Measurements from ENCODE around the gene GIMAP5.

Gene GIMAP5

DNA sequence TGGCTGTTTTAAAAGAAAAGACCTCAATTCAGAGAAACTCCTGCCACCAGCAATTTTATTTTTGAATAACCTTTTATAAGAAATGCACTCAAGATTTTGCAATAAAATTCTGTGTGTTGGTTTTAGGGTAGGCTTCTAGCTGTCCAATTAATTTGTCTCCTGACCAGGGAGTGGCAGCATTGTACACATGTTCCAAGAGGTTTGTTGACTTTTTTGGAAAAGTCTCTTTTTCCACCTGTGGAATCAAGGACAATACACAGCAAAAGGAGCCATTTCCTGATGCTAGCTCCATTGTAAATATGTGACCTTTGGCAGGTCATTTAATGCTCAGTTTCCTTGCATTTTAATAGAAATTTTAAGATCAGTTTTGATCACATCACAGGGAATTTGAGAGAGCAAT is 1.8 kb downstream of the GIMAP5 start:
- peaks cover 65 to 79% of the 10 kb centered on the region in 2 donors for H3K4me1 Mint-ChIP-seq (ENCODE audit: low read depth in 2 of 2)
- no peak for ATAC-seq (replicated peaks)
- H3K27me3 Mint-ChIP-seq = no peaks in the 10 kb centered on the region
- no peak for DNase-seq
- H3K4me3 Mint-ChIP-seq = peak overlapping the region; percentile 82 to 98
- peaks cover 63% of the 10 kb centered on the region for H3K36me3 Mint-ChIP-seq (ENCODE audit: insufficient read depth)
- H3K27ac Mint-ChIP-seq = peak overlapping the region; percentile 85 to 94
- H3K9me3 Mint-ChIP-seq = no peaks in the 10 kb centered on the region

DNA sequence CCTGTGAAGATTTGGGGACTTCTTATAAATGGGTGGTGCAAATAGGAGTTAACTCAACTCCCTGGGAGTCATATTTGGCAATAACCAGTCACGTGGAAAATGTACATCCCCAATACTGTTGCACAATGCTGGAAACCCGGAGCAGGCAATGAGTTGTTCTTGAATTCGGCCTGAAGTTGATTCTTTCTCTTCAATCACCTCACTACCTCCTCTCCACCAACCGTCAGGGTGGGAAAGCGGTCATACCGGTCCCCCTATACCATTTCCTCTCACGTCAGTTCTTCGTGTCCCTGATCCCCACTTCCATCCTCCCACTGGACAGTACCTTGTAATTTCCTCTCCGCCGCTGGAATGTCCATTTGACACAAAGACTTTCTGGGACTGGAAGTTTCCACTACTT is 2.8 kb downstream of the GIMAP5 start:
- H3K36me3 Mint-ChIP-seq (ENCODE audit: insufficient read depth) = peaks cover 73% of the 10 kb centered on the region
- DNase-seq (no peak), ATAC-seq (replicated peaks) (peak; percentile 8)
- H3K9me3 Mint-ChIP-seq = no peaks in the 10 kb centered on the region
- H3K27me3 Mint-ChIP-seq = no peaks in the 10 kb centered on the region
- peaks cover 63 to 79% of the 10 kb centered on the region in 2 donors for H3K4me1 Mint-ChIP-seq (ENCODE audit: low read depth in 2 of 2)
- H3K4me3 Mint-ChIP-seq = peak overlapping the region; percentile 82 to 98
- peak overlapping the region; percentile 85 to 94 for H3K27ac Mint-ChIP-seq

DNA sequence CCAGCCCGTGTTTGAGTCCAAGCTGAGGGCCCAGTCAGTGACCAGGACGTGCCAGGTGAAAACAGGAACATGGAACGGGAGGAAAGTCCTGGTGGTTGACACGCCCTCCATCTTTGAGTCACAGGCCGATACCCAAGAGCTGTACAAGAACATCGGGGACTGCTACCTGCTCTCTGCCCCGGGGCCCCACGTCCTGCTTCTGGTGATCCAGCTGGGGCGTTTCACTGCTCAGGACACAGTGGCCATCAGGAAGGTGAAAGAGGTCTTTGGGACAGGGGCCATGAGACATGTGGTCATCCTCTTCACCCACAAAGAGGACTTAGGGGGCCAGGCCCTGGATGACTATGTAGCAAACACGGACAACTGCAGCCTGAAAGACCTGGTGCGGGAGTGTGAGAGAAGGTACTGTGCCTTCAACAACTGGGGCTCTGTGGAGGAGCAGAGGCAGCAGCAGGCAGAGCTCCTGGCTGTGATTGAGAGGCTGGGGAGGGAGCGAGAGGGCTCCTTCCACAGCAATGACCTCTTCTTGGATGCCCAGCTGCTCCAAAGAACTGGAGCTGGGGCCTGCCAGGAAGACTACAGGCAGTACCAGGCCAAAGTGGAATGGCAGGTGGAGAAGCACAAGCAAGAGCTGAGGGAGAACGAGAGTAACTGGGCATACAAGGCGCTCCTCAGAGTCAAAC is 5.2 kb downstream of the GIMAP5 start:
- peaks cover 77% of the 10 kb centered on the region for H3K36me3 Mint-ChIP-seq (ENCODE audit: insufficient read depth)
- H3K4me3 Mint-ChIP-seq = peak overlapping the region; percentile 82 to 98

DNA sequence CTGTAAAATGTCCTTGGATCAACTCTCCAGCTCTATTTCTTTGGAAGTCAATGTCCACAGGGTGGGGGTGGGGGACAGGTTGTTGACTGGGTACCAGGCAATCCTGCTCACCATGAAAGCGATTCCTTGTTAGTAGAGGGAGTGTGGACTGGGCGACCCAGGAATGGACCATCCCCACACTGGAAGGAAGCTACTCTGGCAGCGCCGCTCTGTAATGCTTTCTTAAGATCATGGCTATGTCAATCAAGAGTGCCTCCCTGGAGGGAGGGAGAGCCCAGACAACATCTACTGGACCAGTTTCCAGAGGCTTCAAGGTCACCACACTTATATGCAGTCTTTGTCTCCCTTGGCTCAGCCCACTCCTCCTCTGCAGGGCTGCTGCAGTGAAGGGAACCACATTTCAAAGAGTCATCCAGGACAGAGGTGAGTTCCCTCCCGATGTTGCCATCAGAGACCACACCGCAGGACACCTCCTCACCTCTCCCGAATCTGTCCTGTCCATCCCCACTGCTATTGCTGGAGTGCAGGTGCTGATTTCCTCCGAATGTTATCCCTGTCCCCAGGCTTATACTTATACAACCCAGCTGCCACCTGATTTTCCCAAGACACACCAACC is 6.9 kb downstream of the GIMAP5 start:
- H3K27ac Mint-ChIP-seq = peak overlapping the region; percentile 85 to 92
- no peak for DNase-seq
- H3K9me3 Mint-ChIP-seq = no peaks in the 10 kb centered on the region
- peak overlapping the region; percentile 82 to 98 for H3K4me3 Mint-ChIP-seq
- peaks cover 88 to 94% of the 10 kb centered on the region in 2 donors for H3K4me1 Mint-ChIP-seq (ENCODE audit: low read depth in 2 of 2)
- H3K27me3 Mint-ChIP-seq = no peaks in the 10 kb centered on the region
- no peak for ATAC-seq (replicated peaks)
- peaks cover 67% of the 10 kb centered on the region for H3K36me3 Mint-ChIP-seq (ENCODE audit: insufficient read depth)

More for the DNA sequence above, 5.2 kb downstream of the GIMAP5 start:
- DNase-seq = no peak
- Mint-ChIP-seq H3K27ac (peak overlapping the region; percentile 85 to 94), H3K4me1 (ENCODE audit: low read depth in 2 of 2) (peaks cover 70 to 83% of the 10 kb centered on the region in 2 donors), H3K9me3 (no peaks in the 10 kb centered on the region), H3K27me3 (no peaks in the 10 kb centered on the region)
- no peak for ATAC-seq (replicated peaks)

DNA sequence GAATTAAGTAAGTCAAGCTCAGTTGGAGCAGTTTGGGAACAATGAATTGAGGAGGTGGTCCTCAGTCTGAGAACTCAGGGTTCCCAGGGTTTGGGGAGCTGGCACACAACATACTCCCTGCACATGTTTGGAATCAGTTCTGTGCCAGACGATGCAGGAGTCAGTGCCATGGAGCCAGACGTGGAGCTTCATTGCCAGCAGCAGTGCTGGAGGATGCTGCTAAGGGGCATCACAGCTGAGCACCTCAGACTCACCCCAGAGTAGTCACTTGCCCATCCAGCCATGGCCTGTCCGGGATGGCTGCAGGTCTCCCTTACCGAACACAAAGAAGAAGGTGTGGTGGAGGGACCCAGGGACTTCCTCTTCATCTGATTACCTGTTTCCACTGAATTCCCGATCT is 7.9 kb downstream of the GIMAP5 start:
- ATAC-seq (replicated peaks) (no peak), DNase-seq (no peak)
- H3K4me1 Mint-ChIP-seq (ENCODE audit: low read depth in 2 of 2) = peaks cover 87 to 97% of the 10 kb centered on the region in 2 donors
- H3K9me3 Mint-ChIP-seq = no peaks in the 10 kb centered on the region
- peak overlapping the region; percentile 85 to 92 for H3K27ac Mint-ChIP-seq
- H3K27me3 Mint-ChIP-seq = no peaks in the 10 kb centered on the region
- peak overlapping the region; percentile 82 to 98 for H3K4me3 Mint-ChIP-seq
- peaks cover 58% of the 10 kb centered on the region for H3K36me3 Mint-ChIP-seq (ENCODE audit: insufficient read depth)

DNA sequence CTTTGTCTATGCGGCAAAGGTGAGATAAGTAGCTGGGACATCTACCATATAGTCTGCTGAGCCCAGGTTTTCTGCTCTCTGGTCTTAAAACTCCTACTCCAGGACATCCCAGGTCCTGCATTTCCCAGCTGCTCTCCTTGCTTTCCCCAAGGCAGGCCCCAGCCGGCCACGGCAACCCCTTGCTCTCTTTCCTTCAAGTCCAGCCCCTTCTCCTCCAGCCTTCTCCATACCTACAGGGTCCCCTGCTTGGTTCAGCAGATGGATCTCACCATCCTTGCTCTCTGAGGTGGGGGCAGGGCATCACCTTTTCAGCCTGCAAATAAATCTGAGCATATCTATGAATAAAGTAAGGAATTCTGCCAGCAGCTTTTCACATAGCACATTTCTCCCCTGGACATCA is 8.7 kb downstream of the GIMAP5 start:
- DNase-seq = no peak
- H3K36me3 Mint-ChIP-seq (ENCODE audit: insufficient read depth) = peaks cover 50% of the 10 kb centered on the region
- no peaks in the 10 kb centered on the region for H3K9me3 Mint-ChIP-seq
- peaks cover 83 to 96% of the 10 kb centered on the region in 2 donors for H3K4me1 Mint-ChIP-seq (ENCODE audit: low read depth in 2 of 2)
- no peaks in the 10 kb centered on the region for H3K27me3 Mint-ChIP-seq
- no peak for ATAC-seq (replicated peaks)
- peak overlapping the region; percentile 65 to 82 for H3K4me3 Mint-ChIP-seq
- H3K27ac Mint-ChIP-seq = peak overlapping the region; percentile 85 to 92

DNA sequence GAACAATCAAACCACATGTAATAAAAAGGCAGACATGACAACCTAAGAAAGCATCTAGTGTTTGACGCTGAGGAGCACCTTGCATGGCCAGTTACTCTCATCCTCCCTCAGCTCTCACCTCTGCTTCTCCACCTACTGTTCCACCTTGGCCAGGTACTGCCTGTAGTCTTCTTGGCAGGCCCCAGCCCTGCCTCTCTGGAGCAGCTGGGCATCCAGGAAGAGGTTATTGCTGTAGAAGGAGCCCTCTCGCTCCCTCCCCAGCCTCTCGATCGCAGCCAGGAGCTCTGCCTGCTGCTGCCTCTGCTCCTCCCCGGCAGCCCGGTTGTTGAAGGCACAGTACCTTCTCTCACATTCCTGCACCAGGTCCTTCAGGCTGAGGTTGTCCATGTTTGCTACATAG is 9.7 kb downstream of the GIMAP5 start:
- H3K4me3 Mint-ChIP-seq = peak overlapping the region; percentile 25 to 65
- ATAC-seq (replicated peaks) (peak; percentile 9), DNase-seq (no peak)
- peaks cover 73 to 86% of the 10 kb centered on the region in 2 donors for H3K4me1 Mint-ChIP-seq (ENCODE audit: low read depth in 2 of 2)
- H3K36me3 Mint-ChIP-seq (ENCODE audit: insufficient read depth) = peaks cover 40% of the 10 kb centered on the region
- no peaks in the 10 kb centered on the region for H3K27me3 Mint-ChIP-seq
- H3K9me3 Mint-ChIP-seq = no peaks in the 10 kb centered on the region
- H3K27ac Mint-ChIP-seq = peak overlapping the region; percentile 85

DNA sequence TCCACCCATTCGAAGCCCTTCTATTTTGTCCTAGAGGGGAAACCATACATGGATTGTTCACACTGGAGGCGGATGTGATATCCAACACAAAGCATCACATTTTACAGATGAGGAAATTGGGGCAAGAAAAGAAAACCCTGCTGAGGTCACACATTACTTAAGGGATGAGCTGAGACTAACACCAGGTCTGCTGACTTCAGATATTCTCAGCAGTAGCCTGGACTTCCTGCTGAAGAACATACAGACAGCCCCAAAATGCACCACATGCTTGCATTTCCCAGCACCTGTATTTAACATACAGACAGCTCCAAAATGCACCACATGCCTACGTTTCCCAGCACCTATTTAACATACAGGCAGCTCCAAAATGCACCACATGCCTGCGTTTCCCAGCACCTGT is 11.2 kb downstream of the GIMAP5 start:
- Mint-ChIP-seq H3K36me3 (ENCODE audit: insufficient read depth) (peaks cover 25% of the 10 kb centered on the region), H3K27me3 (no peaks in the 10 kb centered on the region), H3K9me3 (no peaks in the 10 kb centered on the region), H3K27ac (peak overlapping the region; percentile 85), H3K4me3 (peak overlapping the region in 1 of 2 donors; percentile 46), H3K4me1 (ENCODE audit: low read depth in 2 of 2) (peaks cover 65 to 81% of the 10 kb centered on the region in 2 donors)
- DNase-seq (no peak), ATAC-seq (replicated peaks) (peak; percentile 83)

DNA sequence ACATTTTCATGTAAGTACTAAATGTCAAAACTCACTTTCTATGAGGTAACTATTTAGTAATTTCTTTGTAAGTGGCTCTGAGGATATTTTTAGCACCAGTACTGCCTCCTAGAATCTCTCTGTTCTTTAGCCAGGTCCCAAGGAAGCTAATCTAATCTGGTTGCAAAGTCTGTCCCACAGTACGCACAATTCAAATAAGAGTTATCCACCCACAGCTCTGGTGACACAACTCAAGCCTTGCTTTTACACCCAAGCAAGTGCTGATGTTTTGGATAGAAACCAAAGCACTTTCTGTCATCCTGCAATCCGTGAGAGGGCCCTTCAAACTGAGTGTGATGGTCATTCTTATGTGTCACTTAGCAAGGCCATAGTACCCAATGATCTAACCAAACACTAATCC is 14.5 kb downstream of the GIMAP5 start:
- H3K27ac Mint-ChIP-seq = peak overlapping the region in 1 of 2 donors; percentile 87
- no peak for DNase-seq
- no peak overlapping the region for H3K4me3 Mint-ChIP-seq
- ATAC-seq (replicated peaks) = no peak
- peaks cover 55 to 75% of the 10 kb centered on the region in 2 donors for H3K4me1 Mint-ChIP-seq (ENCODE audit: low read depth in 2 of 2)
- peaks cover 17% of the 10 kb centered on the region for H3K36me3 Mint-ChIP-seq (ENCODE audit: insufficient read depth)
- H3K27me3 Mint-ChIP-seq = no peaks in the 10 kb centered on the region
- H3K9me3 Mint-ChIP-seq = no peaks in the 10 kb centered on the region

DNA sequence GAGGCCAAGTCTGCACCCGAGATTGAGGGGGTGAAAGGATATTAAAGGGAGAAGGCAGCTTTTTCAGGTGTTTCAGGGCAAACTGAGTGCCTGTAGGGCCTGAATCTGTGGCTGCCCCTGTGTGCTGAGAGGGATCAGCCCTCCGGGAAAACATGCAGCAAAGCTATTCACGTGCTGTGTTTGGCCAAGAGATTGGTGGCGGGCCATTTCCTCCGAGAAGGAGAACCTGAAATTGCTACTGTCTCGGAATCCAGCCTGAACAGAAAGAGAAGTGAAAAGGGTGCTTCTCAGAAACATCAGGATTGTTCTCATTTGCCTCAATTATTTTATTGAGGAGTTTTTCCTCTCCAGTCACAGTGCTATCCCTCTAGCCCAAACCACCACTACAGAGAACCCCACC is 16.0 kb downstream of the GIMAP5 start:
- Mint-ChIP-seq H3K9me3 (no peaks in the 10 kb centered on the region), H3K27ac (peak overlapping the region; percentile 87 to 94), H3K4me1 (ENCODE audit: low read depth in 2 of 2) (peaks cover 44 to 67% of the 10 kb centered on the region in 2 donors), H3K4me3 (peak overlapping the region in 1 of 2 donors; percentile 34), H3K36me3 (ENCODE audit: insufficient read depth) (peaks cover 18% of the 10 kb centered on the region), H3K27me3 (no peaks in the 10 kb centered on the region)
- no peak for DNase-seq
- ATAC-seq (replicated peaks) = no peak

DNA sequence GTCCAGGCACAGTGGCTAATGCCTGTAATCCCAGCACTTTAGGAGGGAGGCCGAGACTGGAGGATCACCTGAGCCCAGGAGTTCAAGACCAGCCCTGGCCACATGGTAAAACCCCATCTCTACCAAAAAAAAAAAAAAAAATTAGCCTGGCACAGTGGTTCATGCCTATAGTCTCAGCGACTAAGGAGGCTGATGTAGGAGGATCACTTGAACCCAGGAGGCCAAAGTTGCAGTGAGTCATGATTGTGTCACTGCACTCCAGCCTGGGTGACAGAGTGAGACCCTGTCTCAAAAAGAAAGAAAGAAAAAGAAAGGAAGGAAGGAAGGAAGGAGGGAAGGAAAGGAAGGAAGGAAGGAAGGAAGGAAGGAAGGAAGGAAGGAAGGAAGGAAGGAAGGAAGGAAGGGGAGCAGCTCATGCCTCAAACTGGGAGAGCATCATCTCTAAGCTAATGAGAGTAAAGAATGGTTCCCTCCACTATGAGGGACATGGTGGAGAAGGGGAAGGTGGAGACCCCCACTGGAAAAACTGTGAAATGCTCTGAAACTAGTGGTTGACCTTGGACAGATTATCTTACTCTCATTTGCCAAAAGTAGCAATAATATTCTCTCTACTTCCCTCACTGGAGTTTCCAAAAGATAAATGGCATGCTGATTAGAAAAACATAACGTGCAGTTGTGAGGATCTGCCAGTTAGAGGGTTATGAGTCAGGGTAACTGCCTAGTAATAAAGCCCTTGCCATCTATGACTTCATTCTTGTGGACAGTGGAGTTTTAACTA is 16.8 kb downstream of the GIMAP5 start:
- H3K27ac Mint-ChIP-seq = peak overlapping the region; percentile 87 to 94
- peak overlapping the region; percentile 51 to 66 for H3K4me3 Mint-ChIP-seq
- H3K36me3 Mint-ChIP-seq (ENCODE audit: insufficient read depth) = peaks cover 18% of the 10 kb centered on the region
- no peaks in the 10 kb centered on the region for H3K9me3 Mint-ChIP-seq
- ATAC-seq (replicated peaks) (no peak), DNase-seq (no peak)
- peaks cover 36 to 59% of the 10 kb centered on the region in 2 donors for H3K4me1 Mint-ChIP-seq (ENCODE audit: low read depth in 2 of 2)
- no peaks in the 10 kb centered on the region for H3K27me3 Mint-ChIP-seq

DNA sequence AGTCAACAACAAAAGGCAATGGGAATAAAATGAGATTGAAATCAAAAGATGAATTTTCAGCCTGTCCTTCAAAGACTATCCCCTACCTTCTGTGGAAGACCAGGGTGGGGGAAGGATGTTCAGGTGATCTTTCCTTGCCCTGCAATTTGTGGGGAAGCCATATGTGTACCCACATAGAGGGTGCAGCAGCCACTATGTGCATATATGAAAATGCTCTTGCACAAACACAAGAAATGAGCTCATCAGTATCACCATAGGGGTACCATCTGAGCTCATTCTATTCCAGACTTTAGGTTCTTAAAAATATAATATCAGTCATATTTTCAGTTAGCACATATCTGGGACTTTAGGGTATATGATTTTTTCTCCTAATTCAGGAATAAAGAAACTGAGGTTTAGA is 17.7 kb downstream of the GIMAP5 start:
- H3K27me3 Mint-ChIP-seq = no peaks in the 10 kb centered on the region

DNA sequence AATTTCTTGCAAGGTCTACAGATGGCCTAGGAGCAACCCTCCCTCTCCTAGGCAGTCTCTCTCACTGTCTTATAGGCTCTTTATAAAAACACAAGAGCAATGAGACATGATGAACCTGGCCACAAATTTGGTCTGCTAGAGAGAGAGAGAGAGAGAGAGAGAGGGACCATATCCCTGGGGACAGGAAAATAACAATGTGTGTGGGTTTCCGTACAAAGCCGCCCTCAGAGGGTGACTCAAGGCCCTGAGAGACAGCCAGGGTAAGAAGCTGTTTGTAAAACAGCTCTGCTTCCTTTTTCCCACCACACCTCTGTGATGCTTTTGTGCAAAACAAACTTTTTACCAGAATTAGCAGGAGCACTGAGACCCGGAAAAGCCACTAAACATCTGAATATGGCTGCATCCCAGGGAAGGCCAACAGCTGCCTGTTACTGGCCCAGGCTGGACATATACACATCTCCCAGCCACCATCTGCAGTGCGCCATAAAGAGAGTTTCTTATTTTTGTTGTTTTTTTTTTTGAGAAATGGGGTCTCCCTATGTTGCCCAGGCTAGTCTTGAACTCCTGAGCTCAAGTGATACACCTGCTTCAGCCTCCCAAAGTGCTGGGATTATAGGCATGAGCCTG is 18.4 kb downstream of the GIMAP5 start:
- Mint-ChIP-seq H3K36me3 (ENCODE audit: insufficient read depth) (peaks cover 18% of the 10 kb centered on the region), H3K9me3 (no peaks in the 10 kb centered on the region), H3K27ac (peak overlapping the region; percentile 87 to 90), H3K4me1 (ENCODE audit: low read depth in 2 of 2) (peaks cover 28 to 44% of the 10 kb centered on the region in 2 donors), H3K4me3 (peak overlapping the region; percentile 39 to 59), H3K27me3 (no peaks in the 10 kb centered on the region)
- ATAC-seq (replicated peaks) (peak; percentile 92), DNase-seq (peak; percentile 57 to 60 (median 58))

More for the DNA sequence above, 17.7 kb downstream of the GIMAP5 start:
- no peak for DNase-seq
- Mint-ChIP-seq H3K4me1 (ENCODE audit: low read depth in 2 of 2) (peaks cover 31 to 50% of the 10 kb centered on the region in 2 donors), H3K36me3 (ENCODE audit: insufficient read depth) (peaks cover 18% of the 10 kb centered on the region), H3K4me3 (peak overlapping the region; percentile 39 to 59), H3K27ac (peak overlapping the region; percentile 87 to 90), H3K9me3 (no peaks in the 10 kb centered on the region)
- peak; percentile 11 for ATAC-seq (replicated peaks)

Data from effector memory CD8-positive, alpha-beta T cell (primary cell).